Rectal smooth muscle tissue (tissue), 1 donor: ENCODE data around the gene MORC1.

Source experiments
- H3K27ac ChIP-seq: one replicate; pipeline ENCODE4 v1.7.0; 2013; ENCODE audit warnings: low read depth, low read length, inconsistent platforms
- H3K27me3 ChIP-seq: one replicate; pipeline ENCODE4 v1.7.0; 2013; ENCODE audit warnings: low read length; ENCODE audit not compliant: control insufficient read depth, insufficient read depth
- H3K36me3 ChIP-seq: one replicate; pipeline ENCODE4 v1.7.0; 2013; ENCODE audit warnings: low read length; ENCODE audit not compliant: control insufficient read depth, insufficient read depth
- H3K4me1 ChIP-seq: one replicate; pipeline ENCODE4 v1.7.0; 2013; ENCODE audit warnings: low read length; ENCODE audit not compliant: control insufficient read depth, insufficient read depth
- H3K4me3 ChIP-seq: one replicate; pipeline ENCODE4 v1.7.0; 2013; ENCODE audit warnings: low read length
- H3K9ac ChIP-seq: one replicate; pipeline ENCODE4 v1.7.0; 2013; ENCODE audit warnings: low read length

MORC1 gene

GRCh38 chr3:109131276-109131675 lies 13.3 kb upstream of the MORC1 start:
- no peak overlapping the region for H3K4me3 ChIP-seq
- H3K9ac ChIP-seq: no peak overlapping the region
- H3K4me1 ChIP-seq: no peaks in the 10 kb centered on the region
- H3K27me3 ChIP-seq: no peaks in the 10 kb centered on the region
- no peaks in the 10 kb centered on the region for H3K36me3 ChIP-seq
- no peak overlapping the region for H3K27ac ChIP-seq

- Histone ChIP-seq H3K27ac (no peak overlapping the region), H3K27me3 (no peaks in the 10 kb centered on the region), H3K36me3 (no peaks in the 10 kb centered on the region), H3K4me3 (no peak overlapping the region), H3K4me1 (no peaks in the 10 kb centered on the region), H3K9ac (no peak overlapping the region)
Observed at GRCh38 chr3:109127553-109127952, 9.6 kb upstream of the MORC1 start.

GRCh38 chr3:109125902-109126301 lies 8.0 kb upstream of the MORC1 start:
- H3K4me1 ChIP-seq: no peaks in the 10 kb centered on the region
- H3K9ac ChIP-seq: no peak overlapping the region
- no peak overlapping the region for H3K4me3 ChIP-seq
- H3K27me3 ChIP-seq: no peaks in the 10 kb centered on the region
- no peaks in the 10 kb centered on the region for H3K36me3 ChIP-seq
- no peak overlapping the region for H3K27ac ChIP-seq

- Histone ChIP-seq H3K36me3 (no peaks in the 10 kb centered on the region), H3K4me3 (no peak overlapping the region), H3K9ac (no peak overlapping the region), H3K4me1 (no peaks in the 10 kb centered on the region), H3K27me3 (no peaks in the 10 kb centered on the region), H3K27ac (no peak overlapping the region)
Observed at GRCh38 chr3:109122690-109123089, 4.8 kb upstream of the MORC1 start.

GRCh38 chr3:109118584-109118983 lies 650 bp upstream of the MORC1 start:
- Histone ChIP-seq H3K27me3 (no peaks in the 10 kb centered on the region), H3K9ac (no peak overlapping the region), H3K4me1 (no peaks in the 10 kb centered on the region), H3K27ac (no peak overlapping the region), H3K4me3 (no peak overlapping the region), H3K36me3 (no peaks in the 10 kb centered on the region)

GRCh38 chr3:109116031-109116430 lies 1.9 kb downstream of the MORC1 start:
- H3K4me1 ChIP-seq: no peaks in the 10 kb centered on the region
- H3K9ac ChIP-seq: no peak overlapping the region
- H3K36me3 ChIP-seq: no peaks in the 10 kb centered on the region

GRCh38 chr3:109115451-109115850 lies 2.5 kb downstream of the MORC1 start:
- no peaks in the 10 kb centered on the region for H3K36me3 ChIP-seq
- H3K4me1 ChIP-seq: no peaks in the 10 kb centered on the region
- no peak overlapping the region for H3K4me3 ChIP-seq
- no peak overlapping the region for H3K27ac ChIP-seq
- H3K27me3 ChIP-seq: no peaks in the 10 kb centered on the region
- H3K9ac ChIP-seq: no peak overlapping the region

More at GRCh38 chr3:109116031-109116430, 1.9 kb downstream of the MORC1 start:
- H3K27me3 ChIP-seq: no peaks in the 10 kb centered on the region
- no peak overlapping the region for H3K4me3 ChIP-seq
- H3K27ac ChIP-seq: no peak overlapping the region

- no peak overlapping the region for H3K27ac ChIP-seq
- H3K9ac ChIP-seq: no peak overlapping the region
- H3K27me3 ChIP-seq: no peaks in the 10 kb centered on the region
- no peaks in the 10 kb centered on the region for H3K4me1 ChIP-seq
- no peaks in the 10 kb centered on the region for H3K36me3 ChIP-seq
- no peak overlapping the region for H3K4me3 ChIP-seq
Observed at GRCh38 chr3:109114746-109115145, 3.2 kb downstream of the MORC1 start.

- Histone ChIP-seq H3K4me1 (no peaks in the 10 kb centered on the region), H3K9ac (no peak overlapping the region), H3K27me3 (no peaks in the 10 kb centered on the region), H3K4me3 (no peak overlapping the region), H3K36me3 (no peaks in the 10 kb centered on the region), H3K27ac (no peak overlapping the region)
Observed at GRCh38 chr3:109112946-109113760, 4.8 kb downstream of the MORC1 start.

- Histone ChIP-seq H3K4me1 (no peaks in the 10 kb centered on the region), H3K9ac (no peak overlapping the region), H3K27me3 (no peaks in the 10 kb centered on the region), H3K36me3 (no peaks in the 10 kb centered on the region), H3K27ac (no peak overlapping the region), H3K4me3 (no peak overlapping the region)
Observed at GRCh38 chr3:109109574-109109973, 8.4 kb downstream of the MORC1 start.

GRCh38 chr3:109098079-109098644 lies 19.8 kb downstream of the MORC1 start:
- Histone ChIP-seq H3K9ac (no peak overlapping the region), H3K4me1 (no peaks in the 10 kb centered on the region), H3K4me3 (no peak overlapping the region), H3K27ac (no peak overlapping the region), H3K27me3 (no peaks in the 10 kb centered on the region), H3K36me3 (no peaks in the 10 kb centered on the region)

GRCh38 chr3:109095166-109095565 lies 22.8 kb downstream of the MORC1 start:
- Histone ChIP-seq H3K27me3 (no peaks in the 10 kb centered on the region), H3K27ac (no peak overlapping the region), H3K4me1 (no peaks in the 10 kb centered on the region), H3K36me3 (no peaks in the 10 kb centered on the region), H3K9ac (no peak overlapping the region), H3K4me3 (no peak overlapping the region)

- Histone ChIP-seq H3K4me1 (no peaks in the 10 kb centered on the region), H3K9ac (no peak overlapping the region), H3K27me3 (no peaks in the 10 kb centered on the region), H3K36me3 (no peaks in the 10 kb centered on the region), H3K27ac (no peak overlapping the region), H3K4me3 (no peak overlapping the region)
Observed at GRCh38 chr3:109093561-109093960, 24.4 kb downstream of the MORC1 start.
